HG03139 (cell line): ENCODE results near the gene ATOX1.
"Not testable (repeated sequence)": the region's sequence is repeated elsewhere in the genome, so short reads cannot be mapped to it uniquely, and the experiment has no call there.

Experiments used
- ATAC-seq: cut with Tn5 transposase; IDR thresholded peaks from one replicate; pipeline ENCODE4 v1.9.1; 2021; ENCODE audit not compliant: unreplicated experiment

ATOX1 gene

GRCh38 chr5:151699071-151699901 lies 59.1 kb downstream of the ATOX1 start:
- ATAC-seq, result no peak

- ATAC-seq, result not testable (repeated sequence)
Observed at GRCh38 chr5:151698081-151698480, 60.4 kb downstream of the ATOX1 start.

GRCh38 chr5:151697452-151697851 lies 61.0 kb downstream of the ATOX1 start:
- no peak for ATAC-seq

GRCh38 chr5:151696470-151697061 lies 61.9 kb downstream of the ATOX1 start:
- no peak for ATAC-seq

- ATAC-seq, result no peak
Observed at GRCh38 chr5:151695464-151695863, 63.0 kb downstream of the ATOX1 start.

- no peak for ATAC-seq
Observed at GRCh38 chr5:151694035-151694485, 64.4 kb downstream of the ATOX1 start.
